HEK293 (cell line): ENCODE results near the gene MON2.

ENCODE experiments used
- CTCF ChIA-PET: fragments of 350-600 bp; formaldehyde crosslinking; extraction: SDS; loops from one replicate; lab custom pipeline; 2021; ENCODE audit warnings: antibody characterized with exemption; lab: Yijun Ruan, JAX
- POLR2A ChIA-PET: fragments of 300-600 bp; formaldehyde crosslinking; extraction: SDS; loops from one replicate; lab custom pipeline; 2020; ENCODE audit warnings: antibody characterized with exemption, inconsistent platforms; lab: Yijun Ruan, JAX
- H3K27ac ChIP-seq: fragments of 200-500 bp; sonication (Bioruptor generic); 2 replicates; pipeline ENCODE4 v1.5.1; 2014; ENCODE audit warnings: low read depth, low read length, control low read depth, inconsistent platforms; ENCODE audit errors: extremely low read depth
- H3K36me3 ChIP-seq, 2 experiments: fragments of 200-500 bp in 1 of 2; sonication (Bioruptor generic) in 1 of 2; 1 replicate in 1 of 2; 2 replicates in 1 of 2; pipeline ENCODE4 v1.5.1; 2014 to 2017; ENCODE audit warnings: inconsistent platforms in 2 of 2, low read length in 2 of 2; ENCODE audit not compliant: control insufficient read depth in 2 of 2, insufficient read depth in 1 of 2
- H3K4me1 ChIP-seq: fragments of 200-500 bp; sonication (Bioruptor generic); 2 replicates; pipeline ENCODE4 v1.5.1; 2014; ENCODE audit warnings: mild to moderate bottlenecking, low read length, inconsistent platforms; ENCODE audit not compliant: control insufficient read depth, insufficient read depth
- H3K4me3 ChIP-seq: 2 replicates; pipeline ENCODE4 v1.5.1; 2011; ENCODE audit warnings: low read depth, mild to moderate bottlenecking, control low read depth, low read length, moderate library complexity
- H3K9me3 ChIP-seq: fragments of 200-500 bp; sonication (Bioruptor generic); 2 replicates; pipeline ENCODE4 v1.5.1; 2014; ENCODE audit warnings: low read depth, low read length, inconsistent platforms; ENCODE audit not compliant: control insufficient read depth, insufficient read depth
- AEBP2 ChIP-seq: fragments of 450-650 bp; formaldehyde crosslinking; IDR thresholded peaks from 2 replicates; pipeline ENCODE4 v1.5.1; 2016; ENCODE audit warnings: missing biosample characterization, missing genetic modification characterization, borderline replicate concordance
- BCL11A ChIP-seq: fragments of 450-650 bp; formaldehyde crosslinking; IDR thresholded peaks from 2 replicates; pipeline ENCODE4 v1.5.1; 2016; ENCODE audit warnings: low read depth, missing biosample characterization, missing genetic modification characterization
- EGR2 ChIP-seq: fragments of 450-650 bp; formaldehyde crosslinking; IDR thresholded peaks from 2 replicates; pipeline ENCODE4 v1.5.1; 2016; ENCODE audit warnings: low read depth, missing biosample characterization, missing genetic modification characterization
- GFI1B ChIP-seq: fragments of 450-650 bp; formaldehyde crosslinking; IDR thresholded peaks from 2 replicates; pipeline ENCODE4 v1.5.1; 2016; ENCODE audit warnings: missing biosample characterization, missing genetic modification characterization
- GLI2 ChIP-seq: fragments of 450-650 bp; formaldehyde crosslinking; IDR thresholded peaks from 2 replicates; pipeline ENCODE4; 2017; ENCODE audit warnings: missing biosample characterization, missing genetic modification characterization, low read depth, borderline replicate concordance
- GLIS1 ChIP-seq: fragments of 450-650 bp; formaldehyde crosslinking; IDR thresholded peaks from 2 replicates; pipeline ENCODE4 v1.5.1; 2016; ENCODE audit warnings: missing biosample characterization, missing genetic modification characterization
- MZF1 ChIP-seq: fragments of 450-650 bp; formaldehyde crosslinking; IDR thresholded peaks from 2 replicates; pipeline ENCODE4 v1.5.1; 2017; ENCODE audit warnings: missing biosample characterization, missing genetic modification characterization, borderline replicate concordance
- OSR2 ChIP-seq: fragments of 450-650 bp; formaldehyde crosslinking; IDR thresholded peaks from 2 replicates; pipeline ENCODE4 v1.5.1; 2016; ENCODE audit warnings: missing biosample characterization, missing genetic modification characterization
- PBX3 ChIP-seq: sonication (generic); formaldehyde crosslinking; IDR thresholded peaks from 2 replicates; pipeline ENCODE4 v1.8.1; 2022; ENCODE audit warnings: mild to moderate bottlenecking, moderate library complexity, missing genetic modification reagents
- SETDB1 ChIP-seq: IDR thresholded peaks from one replicate; pipeline ENCODE4 v1.6.1; 2017; ENCODE audit warnings: mild to moderate bottlenecking, low read length, moderate library complexity, mixed read lengths; ENCODE audit not compliant: insufficient read length
- TCF7L2 ChIP-seq: IDR thresholded peaks from 2 replicates; pipeline ENCODE4 v1.6.1; 2011; ENCODE audit warnings: low read depth, mild to moderate bottlenecking, inconsistent platforms, low read length, moderate library complexity, borderline replicate concordance
- ZBTB7A ChIP-seq: fragments of 450-650 bp; formaldehyde crosslinking; IDR thresholded peaks from 2 replicates; pipeline ENCODE4 v1.5.1; 2016; ENCODE audit warnings: low read depth, missing biosample characterization, missing genetic modification characterization
- ZEB2 ChIP-seq: fragments of 450-650 bp; formaldehyde crosslinking; IDR thresholded peaks from 2 replicates; pipeline ENCODE4 v1.5.1; 2016; ENCODE audit warnings: missing biosample characterization, missing genetic modification characterization
- ZFP3 ChIP-seq: fragments of 450-650 bp; formaldehyde crosslinking; IDR thresholded peaks from 2 replicates; pipeline ENCODE4 v1.5.1; 2016; ENCODE audit warnings: low read depth, missing biosample characterization, missing genetic modification characterization
- ZNF121 ChIP-seq: fragments of 450-650 bp; formaldehyde crosslinking; IDR thresholded peaks from 2 replicates; pipeline ENCODE4 v1.5.1; 2016; ENCODE audit warnings: missing biosample characterization, missing genetic modification characterization
- ZNF132 ChIP-seq: fragments of 450-650 bp; formaldehyde crosslinking; IDR thresholded peaks from 2 replicates; pipeline ENCODE4 v1.5.1; 2017; ENCODE audit warnings: missing biosample characterization, missing genetic modification characterization, borderline replicate concordance
- ZNF202 ChIP-seq: fragments of 450-650 bp; formaldehyde crosslinking; IDR thresholded peaks from 2 replicates; pipeline ENCODE4 v1.5.1; 2016; ENCODE audit warnings: missing biosample characterization, missing genetic modification characterization, borderline replicate concordance
- ZNF280C ChIP-seq: fragments of 450-650 bp; formaldehyde crosslinking; IDR thresholded peaks from 2 replicates; pipeline ENCODE4 v1.5.1; 2016; ENCODE audit warnings: missing biosample characterization, missing genetic modification characterization
- ZNF366 ChIP-seq: fragments of 450-650 bp; formaldehyde crosslinking; conservative IDR thresholded peaks from 2 replicates; pipeline ENCODE4 v1.5.1; 2016; ENCODE audit warnings: missing biosample characterization, missing genetic modification characterization
- ZNF488 ChIP-seq: fragments of 450-650 bp; formaldehyde crosslinking; IDR thresholded peaks from 2 replicates; pipeline ENCODE4 v1.5.1; 2016; ENCODE audit warnings: missing biosample characterization, missing genetic modification characterization
- ZNF549 ChIP-seq: fragments of 450-650 bp; IDR thresholded peaks from 2 replicates; pipeline ENCODE4 v1.5.1; 2018; ENCODE audit warnings: missing biosample characterization, missing genetic modification characterization, mild to moderate bottlenecking, inconsistent platforms, moderate library complexity
- ZNF561 ChIP-seq: fragments of 450-650 bp; IDR thresholded peaks from 2 replicates; pipeline ENCODE4 v1.5.1; 2018; ENCODE audit warnings: missing biosample characterization, missing genetic modification characterization, borderline replicate concordance
- ZNF707 ChIP-seq: fragments of 450-650 bp; formaldehyde crosslinking; IDR thresholded peaks from 2 replicates; pipeline ENCODE4 v1.5.1; 2016; ENCODE audit warnings: missing biosample characterization, missing genetic modification characterization
- ZNF747 ChIP-seq: fragments of 450-650 bp; formaldehyde crosslinking; IDR thresholded peaks from 2 replicates; pipeline ENCODE4 v1.5.1; 2016; ENCODE audit warnings: missing biosample characterization, missing genetic modification characterization
- ZNF785 ChIP-seq: fragments of 450-650 bp; formaldehyde crosslinking; IDR thresholded peaks from 2 replicates; pipeline ENCODE4 v1.5.1; 2016; ENCODE audit warnings: missing biosample characterization, missing genetic modification characterization
- ZNF791 ChIP-seq: fragments of 450-650 bp; formaldehyde crosslinking; IDR thresholded peaks from 2 replicates; pipeline ENCODE4 v1.5.1; 2016; ENCODE audit warnings: missing biosample characterization, missing genetic modification characterization

MON2 gene

GRCh38 chr12:62635649-62636048 lies 169.0 kb downstream of the MON2 start (continued):
- no peak for TF ChIP-seq PBX3
- no peak for TF ChIP-seq BCL11A
- TF ChIP-seq ZNF366 (tag by site-specific recombination), result no peak
- TF ChIP-seq ZBTB7A (tag by site-specific recombination), result no peak
- TF ChIP-seq ZNF747 (tag by site-specific recombination), result no peak
- TF ChIP-seq ZNF785, result no peak
- TF ChIP-seq, all 188 proteins: peak for 0

GRCh38 chr12:62637679-62638078 lies 171.1 kb downstream of the MON2 start:
- CTCF ChIA-PET, result interaction anchor here (1.0 kb wide), 1 partner anchor 10 kb away, joined by 4 read pairs; no protein-coding TSS in a partner anchor
- POLR2A ChIA-PET, result no interaction called here

GRCh38 chr12:62640910-62641448 lies 174.4 kb downstream of the MON2 start:
- H3K4me3 ChIP-seq, result no peak overlapping the region
- no peaks in the 10 kb centered on the region for H3K9me3 ChIP-seq
- H3K27ac ChIP-seq, result no peak overlapping the region
- no peaks in the 10 kb centered on the region for H3K4me1 ChIP-seq
- ChIA-PET POLR2A (no interaction called here), CTCF (interaction anchor here (0.6 kb wide), 2 partner anchors 23 to 111 kb away, joined by 3 to 4 read pairs; no protein-coding TSS in a partner anchor)
- no peaks in the 10 kb centered on the region for H3K36me3 ChIP-seq
- TF ChIP-seq GFI1B (tag by site-specific recombination) (no peak), ZNF561 (tag by site-specific recombination) (no peak), MZF1 (tag by site-specific recombination) (no peak), AEBP2 (tag by site-specific recombination) (no peak), ZNF549 (tag by site-specific recombination) (no peak), ZFP3 (no peak), SETDB1 (no peak), ZNF707 (tag by site-specific recombination) (no peak), GLIS1 (tag by site-specific recombination) (no peak)

More at GRCh38 chr12:62637679-62638078, 171.1 kb downstream of the MON2 start:
- no peak overlapping the region for H3K27ac ChIP-seq
- H3K36me3 ChIP-seq, result no peaks in the 10 kb centered on the region
- no peak overlapping the region for H3K4me3 ChIP-seq
- no peaks in the 10 kb centered on the region; the same call in 1 of the 2 replicates for H3K4me1 ChIP-seq
- no peak for TF ChIP-seq OSR2 (tag by site-specific recombination)
- TF ChIP-seq ZNF121, result no peak
- TF ChIP-seq ZNF202 (tag by site-specific recombination), result no peak
- no peak for TF ChIP-seq ZNF488 (tag by site-specific recombination)
- TF ChIP-seq ZNF791 (tag by site-specific recombination), result no peak
- no peak for TF ChIP-seq GLI2 (tag by site-specific recombination)
- no peak for TF ChIP-seq ZNF280C (tag by site-specific recombination)
- TF ChIP-seq ZEB2, result no peak
- no peak for TF ChIP-seq EGR2 (tag by site-specific recombination)
- no peak for TF ChIP-seq TCF7L2
- TF ChIP-seq ZNF132 (tag by site-specific recombination), result no peak
- H3K9me3 ChIP-seq, result no peaks in the 10 kb centered on the region
